GM23338 (cell line): ENCODE data around the gene RAI14. TPM values are rescaled to one million over a fixed set of nuclear protein-coding genes. Genes with fewer than 3 reads are reported as not detected.

Source experiments
- ATAC-seq: fragments of 200-7000 bp; cut with Tn5 transposase; 3 replicates; pipeline ENCODE4 v1.9.1; 2020
- DNase-seq: peaks from one replicate; pipeline ENCODE4 v3.0.0-alpha.2; 2015; ENCODE audit warnings: low spot score
- H2AFZ ChIP-seq: fragments of 200-600 bp; sonication (generic); 2 replicates; pipeline ENCODE4 v1.8.0; 2016; ENCODE audit warnings: antibody characterized with exemption, mild to moderate bottlenecking, moderate library complexity
- H3F3A ChIP-seq: fragments of 200-600 bp; sonication (generic); replicated peaks from 2 replicates; pipeline ENCODE4 v1.8.0; 2017; ENCODE audit warnings: antibody characterized with exemption, mixed run types, low read depth
- H3K27ac ChIP-seq: fragments of 200-600 bp; sonication (generic); 2 replicates; pipeline ENCODE4 v1.6.1; 2016; ENCODE audit warnings: low read depth
- H3K27me3 ChIP-seq: fragments of 200-600 bp; sonication (generic); 2 replicates; pipeline ENCODE4 v1.8.0; 2016; ENCODE audit warnings: mild to moderate bottlenecking, mixed run types, moderate library complexity; ENCODE audit not compliant: insufficient read depth
- H3K36me3 ChIP-seq: fragments of 200-600 bp; sonication (generic); 2 replicates; pipeline ENCODE4 v1.8.0; 2016; ENCODE audit warnings: mild to moderate bottlenecking; ENCODE audit not compliant: insufficient read depth
- H3K4me1 ChIP-seq: fragments of 200-600 bp; sonication (generic); 2 replicates; pipeline ENCODE4 v1.8.0; 2016; ENCODE audit warnings: mild to moderate bottlenecking, moderate library complexity; ENCODE audit not compliant: insufficient read depth
- H3K4me2 ChIP-seq: fragments of 200-600 bp; sonication (generic); 2 replicates; pipeline ENCODE4 v1.7.1; 2017; ENCODE audit warnings: mixed run types
- H3K4me3 ChIP-seq: fragments of 200-600 bp; sonication (generic); 2 replicates; pipeline ENCODE4 v1.6.1; 2016; ENCODE audit warnings: mixed run types
- H3K79me2 ChIP-seq: fragments of 200-600 bp; sonication (generic); replicated peaks from 2 replicates; pipeline ENCODE4 v1.8.0; 2017; ENCODE audit warnings: mild to moderate bottlenecking; ENCODE audit not compliant: insufficient read depth
- H3K9me2 ChIP-seq: fragments of 200-600 bp; sonication (generic); 2 replicates; pipeline ENCODE4 v1.8.0; 2017; ENCODE audit not compliant: insufficient read depth
- H4K20me1 ChIP-seq: fragments of 200-600 bp; sonication (generic); replicated peaks from 2 replicates; pipeline ENCODE4 v1.8.0; 2017; ENCODE audit warnings: mild to moderate bottlenecking; ENCODE audit not compliant: insufficient read depth
- H3K27ac Mint-ChIP-seq: 2 replicates; pipeline ENCODE4 v1.8.0; 2020; ENCODE audit warnings: inconsistent platforms, mild to moderate bottlenecking, moderate library complexity, mixed read lengths
- H3K27me3 Mint-ChIP-seq: 3 replicates; pipeline ENCODE4 v1.8.0; 2022; ENCODE audit warnings: low read depth, mild to moderate bottlenecking, moderate library complexity, mixed read lengths, inconsistent platforms; ENCODE audit not compliant: insufficient read depth, poor library complexity
- H3K36me3 Mint-ChIP-seq: 3 replicates; pipeline ENCODE4 v1.8.0; 2021; ENCODE audit warnings: low read depth, mild to moderate bottlenecking, inconsistent platforms, moderate library complexity, mixed read lengths
- H3K4me1 Mint-ChIP-seq: 3 replicates; pipeline ENCODE4 v1.8.0; 2020; ENCODE audit warnings: mild to moderate bottlenecking, inconsistent platforms, mixed read lengths
- H3K4me3 Mint-ChIP-seq: 3 replicates; pipeline ENCODE4 v1.8.0; 2021; ENCODE audit warnings: moderate library complexity, mild to moderate bottlenecking, inconsistent platforms, mixed read lengths
- H3K9me3 Mint-ChIP-seq: 3 replicates; pipeline ENCODE4 v1.8.0; 2020; ENCODE audit warnings: moderate library complexity, mild to moderate bottlenecking, inconsistent platforms, mixed read lengths
- CREB1 ChIP-seq: fragments of 250-450 bp; sonication (Bioruptor Pico); IDR thresholded peaks from 2 replicates; pipeline ENCODE4 v1.5.0; 2020; ENCODE audit warnings: low read depth, mild to moderate bottlenecking, moderate library complexity
- JUNB ChIP-seq: IDR thresholded peaks from one replicate; pipeline ENCODE4 v1.6.1; 2016; ENCODE audit warnings: antibody characterized with exemption; ENCODE audit not compliant: unreplicated experiment
- POLR2AphosphoS5 ChIP-seq: IDR thresholded peaks from 2 replicates; pipeline ENCODE4 v1.6.1; 2016; ENCODE audit warnings: antibody characterized with exemption, low read depth
- ZNF331 ChIP-seq: fragments of 250-450 bp; sonication (Bioruptor Pico); IDR thresholded peaks from 2 replicates; pipeline ENCODE4 v1.5.0; 2020; ENCODE audit warnings: low read depth, mild to moderate bottlenecking, moderate library complexity
- polyA plus RNA-seq: library from polyadenylated mRNA; unstranded; fragments of >200 nt; fragmentation: Nextera tagmentation; extraction: Ambion mirVana; gene quantifications from 2 replicates; pipeline ENCODE4 v1.2.1, GENCODE V29; 2016
- total RNA-seq: library from RNA; depleted of rRNA; stranded (reverse); fragments of >200 nt; shearing (Covaris generic); gene quantifications from 2 replicates; pipeline ENCODE4 v1.2.3, GENCODE V29; 2014
- TF ChIP-seq, protein P1 (sequence below), 2 experiments: fragments of 200-600 bp in 1 of 2; sonication (generic) in 1 of 2; conservative IDR thresholded peaks; 2 replicates each; pipeline versions ENCODE4 v1.5.1 to v1.6.1; 2016 to 2017; ENCODE audit warnings: antibody characterized with exemption in 2 of 2, low read depth in 2 of 2, mild to moderate bottlenecking in 2 of 2, moderate library complexity in 1 of 2
- TF ChIP-seq, protein P2 (sequence below): IDR thresholded peaks from one replicate; pipeline ENCODE4 v1.6.1; 2018; ENCODE audit warnings: antibody characterized with exemption; ENCODE audit not compliant: unreplicated experiment
- TF ChIP-seq, protein P3 (sequence below): fragments of 250-450 bp; sonication (Bioruptor Pico); IDR thresholded peaks from 2 replicates; pipeline ENCODE4 v1.5.0; 2020; ENCODE audit warnings: mild to moderate bottlenecking, moderate library complexity
- TF ChIP-seq, protein P4 (sequence below): IDR thresholded peaks from 2 replicates; pipeline ENCODE4 v1.6.1; 2016; ENCODE audit warnings: antibody characterized with exemption

The RAI14 gene
- total and polyA plus RNA-seq, 2 experiments from 2014 or later: 58.8 to 95.8 TPM

DNA sequence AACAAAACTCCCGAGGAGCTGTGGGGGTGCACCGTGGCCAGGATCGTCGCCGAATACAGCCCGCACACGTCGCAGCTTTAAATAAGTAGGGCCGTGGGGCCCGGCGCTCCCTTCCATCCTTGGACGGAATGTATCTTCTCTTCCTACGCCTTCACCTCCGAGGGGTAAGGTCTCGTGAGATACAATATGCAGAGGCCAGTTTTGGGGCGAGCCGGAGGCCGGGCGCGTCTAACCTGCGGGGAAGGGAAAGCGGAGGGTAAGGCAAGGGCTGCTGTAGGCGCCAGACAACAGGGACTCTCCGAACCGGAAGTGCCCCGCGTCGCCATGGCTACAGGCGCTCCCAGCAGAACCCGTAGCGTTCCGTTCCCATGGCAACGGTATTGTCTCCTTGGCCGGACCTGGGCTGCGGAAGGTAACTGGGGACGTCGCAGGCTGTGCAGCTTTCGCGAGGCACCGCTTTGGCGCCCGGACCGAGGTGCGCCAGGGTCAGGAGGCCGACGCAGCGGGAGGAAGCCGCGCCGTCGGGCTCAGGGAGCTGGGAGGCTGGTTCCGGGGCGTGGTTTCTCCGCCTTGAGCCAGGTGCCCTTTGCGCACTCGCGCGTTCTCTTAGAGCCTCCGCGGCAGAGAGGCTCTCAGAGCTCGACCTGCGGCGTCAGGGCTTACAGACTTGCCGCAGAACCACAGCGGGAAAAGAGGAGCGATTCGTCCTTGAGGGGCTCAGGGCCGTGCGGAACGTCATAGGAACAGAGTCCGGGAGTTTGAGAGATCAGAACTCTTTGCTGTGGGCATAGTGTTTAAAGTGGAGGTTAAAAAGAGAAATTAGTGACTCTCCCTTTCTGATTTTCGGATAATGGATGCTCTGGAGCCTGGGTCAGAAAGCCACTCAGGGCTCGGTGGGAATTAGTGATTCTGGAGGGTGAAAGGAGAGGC, 182.9 kb downstream of the RAI14 start, which contains the start of gene TTC23L:
Gene TTC23L (plus strand): TSS at position 380 of the 930 bp plus-strand sequence. CDS start 1,508 bp downstream, outside the sequence.
- peaks cover 10% of the 10 kb centered on the region for H3K4me1 Mint-ChIP-seq
- peaks cover 5% of the 10 kb centered on the region for H3K27me3 Mint-ChIP-seq
- Histone ChIP-seq H3K4me3 (peak within 1 kb of the TSS; percentile 56), H2AFZ (peak within 1 kb of the TSS; percentile 97), H3K4me2 (peak within 1 kb of the TSS; percentile 82), H3F3A (peaks cover 3% of the 10 kb centered on the region; the same call in 1 of the 2 replicates), H3K36me3 (no peaks in the 10 kb centered on the region; the same call in 1 of the 2 replicates), H3K4me1 (peaks cover 4% of the 10 kb centered on the region; the same call in 1 of the 2 replicates), H3K27ac (peak within 1 kb of the TSS; percentile 92), H3K79me2 (no peaks in the 10 kb centered on the region), H4K20me1 (no peaks in the 10 kb centered on the region), H3K9me2 (no peaks in the 10 kb centered on the region), H3K27me3 (no peaks in the 10 kb centered on the region)
- DNase-seq (peak; percentile 100), ATAC-seq (peak; percentile 93)
- TF ChIP-seq, protein P1, sequence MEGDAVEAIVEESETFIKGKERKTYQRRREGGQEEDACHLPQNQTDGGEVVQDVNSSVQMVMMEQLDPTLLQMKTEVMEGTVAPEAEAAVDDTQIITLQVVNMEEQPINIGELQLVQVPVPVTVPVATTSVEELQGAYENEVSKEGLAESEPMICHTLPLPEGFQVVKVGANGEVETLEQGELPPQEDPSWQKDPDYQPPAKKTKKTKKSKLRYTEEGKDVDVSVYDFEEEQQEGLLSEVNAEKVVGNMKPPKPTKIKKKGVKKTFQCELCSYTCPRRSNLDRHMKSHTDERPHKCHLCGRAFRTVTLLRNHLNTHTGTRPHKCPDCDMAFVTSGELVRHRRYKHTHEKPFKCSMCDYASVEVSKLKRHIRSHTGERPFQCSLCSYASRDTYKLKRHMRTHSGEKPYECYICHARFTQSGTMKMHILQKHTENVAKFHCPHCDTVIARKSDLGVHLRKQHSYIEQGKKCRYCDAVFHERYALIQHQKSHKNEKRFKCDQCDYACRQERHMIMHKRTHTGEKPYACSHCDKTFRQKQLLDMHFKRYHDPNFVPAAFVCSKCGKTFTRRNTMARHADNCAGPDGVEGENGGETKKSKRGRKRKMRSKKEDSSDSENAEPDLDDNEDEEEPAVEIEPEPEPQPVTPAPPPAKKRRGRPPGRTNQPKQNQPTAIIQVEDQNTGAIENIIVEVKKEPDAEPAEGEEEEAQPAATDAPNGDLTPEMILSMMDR (conservative IDR thresholded peaks at IDR 0.05; ENCODE audit: low read depth in 2 of 2): no peak
- TF ChIP-seq, protein P2, sequence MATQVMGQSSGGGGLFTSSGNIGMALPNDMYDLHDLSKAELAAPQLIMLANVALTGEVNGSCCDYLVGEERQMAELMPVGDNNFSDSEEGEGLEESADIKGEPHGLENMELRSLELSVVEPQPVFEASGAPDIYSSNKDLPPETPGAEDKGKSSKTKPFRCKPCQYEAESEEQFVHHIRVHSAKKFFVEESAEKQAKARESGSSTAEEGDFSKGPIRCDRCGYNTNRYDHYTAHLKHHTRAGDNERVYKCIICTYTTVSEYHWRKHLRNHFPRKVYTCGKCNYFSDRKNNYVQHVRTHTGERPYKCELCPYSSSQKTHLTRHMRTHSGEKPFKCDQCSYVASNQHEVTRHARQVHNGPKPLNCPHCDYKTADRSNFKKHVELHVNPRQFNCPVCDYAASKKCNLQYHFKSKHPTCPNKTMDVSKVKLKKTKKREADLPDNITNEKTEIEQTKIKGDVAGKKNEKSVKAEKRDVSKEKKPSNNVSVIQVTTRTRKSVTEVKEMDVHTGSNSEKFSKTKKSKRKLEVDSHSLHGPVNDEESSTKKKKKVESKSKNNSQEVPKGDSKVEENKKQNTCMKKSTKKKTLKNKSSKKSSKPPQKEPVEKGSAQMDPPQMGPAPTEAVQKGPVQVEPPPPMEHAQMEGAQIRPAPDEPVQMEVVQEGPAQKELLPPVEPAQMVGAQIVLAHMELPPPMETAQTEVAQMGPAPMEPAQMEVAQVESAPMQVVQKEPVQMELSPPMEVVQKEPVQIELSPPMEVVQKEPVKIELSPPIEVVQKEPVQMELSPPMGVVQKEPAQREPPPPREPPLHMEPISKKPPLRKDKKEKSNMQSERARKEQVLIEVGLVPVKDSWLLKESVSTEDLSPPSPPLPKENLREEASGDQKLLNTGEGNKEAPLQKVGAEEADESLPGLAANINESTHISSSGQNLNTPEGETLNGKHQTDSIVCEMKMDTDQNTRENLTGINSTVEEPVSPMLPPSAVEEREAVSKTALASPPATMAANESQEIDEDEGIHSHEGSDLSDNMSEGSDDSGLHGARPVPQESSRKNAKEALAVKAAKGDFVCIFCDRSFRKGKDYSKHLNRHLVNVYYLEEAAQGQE: no peak
- TF ChIP-seq CREB1 (CRISPR knock-in tag) (peak; percentile 65; the same call in 1 of the 2 replicates), POLR2AphosphoS5 (peak; percentile 96), JUNB (peak; percentile 63), ZNF331 (no peak)
- TF ChIP-seq, protein P3, sequence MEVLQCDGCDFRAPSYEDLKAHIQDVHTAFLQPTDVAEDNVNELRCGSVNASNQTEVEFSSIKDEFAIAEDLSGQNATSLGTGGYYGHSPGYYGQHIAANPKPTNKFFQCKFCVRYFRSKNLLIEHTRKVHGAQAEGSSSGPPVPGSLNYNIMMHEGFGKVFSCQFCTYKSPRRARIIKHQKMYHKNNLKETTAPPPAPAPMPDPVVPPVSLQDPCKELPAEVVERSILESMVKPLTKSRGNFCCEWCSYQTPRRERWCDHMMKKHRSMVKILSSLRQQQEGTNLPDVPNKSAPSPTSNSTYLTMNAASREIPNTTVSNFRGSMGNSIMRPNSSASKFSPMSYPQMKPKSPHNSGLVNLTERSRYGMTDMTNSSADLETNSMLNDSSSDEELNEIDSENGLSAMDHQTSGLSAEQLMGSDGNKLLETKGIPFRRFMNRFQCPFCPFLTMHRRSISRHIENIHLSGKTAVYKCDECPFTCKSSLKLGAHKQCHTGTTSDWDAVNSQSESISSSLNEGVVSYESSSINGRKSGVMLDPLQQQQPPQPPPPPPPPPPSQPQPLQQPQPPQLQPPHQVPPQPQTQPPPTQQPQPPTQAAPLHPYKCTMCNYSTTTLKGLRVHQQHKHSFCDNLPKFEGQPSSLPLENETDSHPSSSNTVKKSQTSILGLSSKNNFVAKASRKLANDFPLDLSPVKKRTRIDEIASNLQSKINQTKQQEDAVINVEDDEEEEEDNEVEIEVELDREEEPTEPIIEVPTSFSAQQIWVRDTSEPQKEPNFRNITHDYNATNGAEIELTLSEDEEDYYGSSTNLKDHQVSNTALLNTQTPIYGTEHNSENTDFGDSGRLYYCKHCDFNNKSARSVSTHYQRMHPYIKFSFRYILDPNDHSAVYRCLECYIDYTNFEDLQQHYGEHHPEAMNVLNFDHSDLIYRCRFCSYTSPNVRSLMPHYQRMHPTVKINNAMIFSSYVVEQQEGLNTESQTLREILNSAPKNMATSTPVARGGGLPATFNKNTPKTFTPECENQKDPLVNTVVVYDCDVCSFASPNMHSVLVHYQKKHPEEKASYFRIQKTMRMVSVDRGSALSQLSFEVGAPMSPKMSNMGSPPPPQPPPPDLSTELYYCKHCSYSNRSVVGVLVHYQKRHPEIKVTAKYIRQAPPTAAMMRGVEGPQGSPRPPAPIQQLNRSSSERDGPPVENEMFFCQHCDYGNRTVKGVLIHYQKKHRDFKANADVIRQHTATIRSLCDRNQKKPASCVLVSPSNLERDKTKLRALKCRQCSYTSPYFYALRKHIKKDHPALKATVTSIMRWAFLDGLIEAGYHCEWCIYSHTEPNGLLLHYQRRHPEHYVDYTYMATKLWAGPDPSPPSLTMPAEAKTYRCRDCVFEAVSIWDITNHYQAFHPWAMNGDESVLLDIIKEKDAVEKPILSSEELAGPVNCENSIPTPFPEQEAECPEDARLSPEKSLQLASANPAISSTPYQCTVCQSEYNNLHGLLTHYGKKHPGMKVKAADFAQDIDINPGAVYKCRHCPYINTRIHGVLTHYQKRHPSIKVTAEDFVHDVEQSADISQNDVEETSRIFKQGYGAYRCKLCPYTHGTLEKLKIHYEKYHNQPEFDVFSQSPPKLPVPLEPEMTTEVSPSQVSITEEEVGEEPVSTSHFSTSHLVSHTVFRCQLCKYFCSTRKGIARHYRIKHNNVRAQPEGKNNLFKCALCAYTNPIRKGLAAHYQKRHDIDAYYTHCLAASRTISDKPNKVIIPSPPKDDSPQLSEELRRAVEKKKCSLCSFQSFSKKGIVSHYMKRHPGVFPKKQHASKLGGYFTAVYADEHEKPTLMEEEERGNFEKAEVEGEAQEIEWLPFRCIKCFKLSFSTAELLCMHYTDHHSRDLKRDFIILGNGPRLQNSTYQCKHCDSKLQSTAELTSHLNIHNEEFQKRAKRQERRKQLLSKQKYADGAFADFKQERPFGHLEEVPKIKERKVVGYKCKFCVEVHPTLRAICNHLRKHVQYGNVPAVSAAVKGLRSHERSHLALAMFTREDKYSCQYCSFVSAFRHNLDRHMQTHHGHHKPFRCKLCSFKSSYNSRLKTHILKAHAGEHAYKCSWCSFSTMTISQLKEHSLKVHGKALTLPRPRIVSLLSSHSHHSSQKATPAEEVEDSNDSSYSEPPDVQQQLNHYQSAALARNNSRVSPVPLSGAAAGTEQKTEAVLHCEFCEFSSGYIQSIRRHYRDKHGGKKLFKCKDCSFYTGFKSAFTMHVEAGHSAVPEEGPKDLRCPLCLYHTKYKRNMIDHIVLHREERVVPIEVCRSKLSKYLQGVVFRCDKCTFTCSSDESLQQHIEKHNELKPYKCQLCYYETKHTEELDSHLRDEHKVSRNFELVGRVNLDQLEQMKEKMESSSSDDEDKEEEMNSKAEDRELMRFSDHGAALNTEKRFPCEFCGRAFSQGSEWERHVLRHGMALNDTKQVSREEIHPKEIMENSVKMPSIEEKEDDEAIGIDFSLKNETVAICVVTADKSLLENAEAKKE (CRISPR knock-in tag): no peak
- TF ChIP-seq, protein P4, sequence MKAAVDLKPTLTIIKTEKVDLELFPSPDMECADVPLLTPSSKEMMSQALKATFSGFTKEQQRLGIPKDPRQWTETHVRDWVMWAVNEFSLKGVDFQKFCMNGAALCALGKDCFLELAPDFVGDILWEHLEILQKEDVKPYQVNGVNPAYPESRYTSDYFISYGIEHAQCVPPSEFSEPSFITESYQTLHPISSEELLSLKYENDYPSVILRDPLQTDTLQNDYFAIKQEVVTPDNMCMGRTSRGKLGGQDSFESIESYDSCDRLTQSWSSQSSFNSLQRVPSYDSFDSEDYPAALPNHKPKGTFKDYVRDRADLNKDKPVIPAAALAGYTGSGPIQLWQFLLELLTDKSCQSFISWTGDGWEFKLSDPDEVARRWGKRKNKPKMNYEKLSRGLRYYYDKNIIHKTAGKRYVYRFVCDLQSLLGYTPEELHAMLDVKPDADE: peak; percentile 69; the same call in 1 of the 2 replicates
- H3K9me3 Mint-ChIP-seq: peaks cover 11% of the 10 kb centered on the region
- H3K27ac Mint-ChIP-seq: peak within 1 kb of the TSS; percentile 97
- peaks cover 31% of the 10 kb centered on the region for H3K36me3 Mint-ChIP-seq
- peak within 1 kb of the TSS; percentile 90 for H3K4me3 Mint-ChIP-seq
